Tibial nerve (tissue), 3 donors: ENCODE measurements around the gene TBC1D13.

Source experiments
- CTCF ChIP-seq, 5 experiments: fragments of 200-600 bp in 3 of 5; fragments of 450-650 bp in 2 of 5; sonication (generic) in 3 of 5; IDR thresholded peaks; one replicate each; pipeline ENCODE4 v1.5.1; 2016 to 2019; ENCODE audit warnings: antibody characterized with exemption in 5 of 5, mild to moderate bottlenecking in 3 of 5, moderate library complexity in 2 of 5
- POLR2A ChIP-seq, 2 donors: fragments of 450-650 bp; IDR thresholded peaks; one replicate each; pipeline ENCODE4 v1.6.1; 2017; ENCODE audit warnings: antibody characterized with exemption in 2 of 2, mild to moderate bottlenecking in 2 of 2, moderate library complexity in 2 of 2

GRCh38 chr9:128765499-128765898 lies 21.6 kb upstream of the TBC1D13 start:
- no peak for TF ChIP-seq CTCF (IDR thresholded peaks at IDR 0.05)
- TF ChIP-seq POLR2A (IDR thresholded peaks at IDR 0.05), result no peak
